Gastroesophageal sphincter (tissue), 3 donors: ENCODE data around the gene HPCAL1.

ENCODE experiments used
- CTCF ChIP-seq, 4 experiments: fragments of 200-600 bp in 2 of 4; fragments of 450-650 bp in 2 of 4; sonication (generic) in 1 of 4; IDR thresholded peaks; one replicate each; pipeline ENCODE4 v1.5.1; 2017 to 2019; ENCODE audit warnings: antibody characterized with exemption in 4 of 4, mild to moderate bottlenecking in 2 of 4, moderate library complexity in 2 of 4
- EP300 ChIP-seq: sonication (generic); formaldehyde crosslinking; IDR thresholded peaks from one replicate; pipeline ENCODE4 v1.6.1; 2017; ENCODE audit warnings: antibody characterized with exemption, mild to moderate bottlenecking

- TF ChIP-seq CTCF (IDR thresholded peaks at IDR 0.05) (no peak), EP300 (no peak)
Measured at GRCh38 chr2:10417551-10418335, 115.0 kb downstream of the HPCAL1 start.
